Limb (tissue), 2 donors: ENCODE data around the gene PEAK1.
A peak's percentile ranks its signal among the peaks of the same experiment; 100 is the strongest.
"Not testable (repeated sequence)": the region's sequence is repeated elsewhere in the genome, so short reads cannot be mapped to it uniquely, and the experiment has no call there.

Experiments used
- DNase-seq, 2 donors: peaks; one replicate each; pipeline ENCODE4 v3.0.0-alpha.2; 2016; ENCODE audit errors: extremely low spot score in 2 of 2

PEAK1 gene

GRCh38 chr15:77239882-77240608, 179.9 kb downstream of the PEAK1 start:
- peak in 1 of 2 donors; percentile 32 for DNase-seq

GRCh38 chr15:77235566-77235965, 184.3 kb downstream of the PEAK1 start:
- DNase-seq = no peak

GRCh38 chr15:77228828-77229227, 191.1 kb downstream of the PEAK1 start:
- DNase-seq = no peak

- no peak for DNase-seq
Measured at GRCh38 chr15:77226652-77227051, 193.3 kb downstream of the PEAK1 start.

GRCh38 chr15:77225646-77226045, 194.3 kb downstream of the PEAK1 start:
- no peak for DNase-seq

DNA sequence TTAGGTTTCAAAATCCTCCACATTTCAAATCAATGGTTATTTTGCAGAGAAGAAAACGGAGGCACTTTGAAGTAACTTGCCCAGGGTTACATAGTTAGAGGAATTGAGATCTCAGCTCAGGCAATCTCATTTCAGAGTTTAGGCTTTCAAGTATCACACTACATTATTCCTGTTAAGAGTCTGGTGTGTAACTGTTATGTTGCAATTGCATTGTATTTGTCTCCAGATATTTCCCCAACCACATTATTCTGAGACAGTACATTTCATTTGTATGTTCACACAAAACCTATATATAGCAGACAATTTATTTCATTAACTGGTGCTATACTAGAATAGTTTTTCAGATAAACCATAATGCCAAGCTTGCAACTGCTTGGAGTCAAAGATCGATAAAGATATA, 194.8 kb downstream of the PEAK1 start:
- DNase-seq = no peak

- DNase-seq = no peak
Measured at GRCh38 chr15:77224352-77224751, 195.6 kb downstream of the PEAK1 start.

DNA sequence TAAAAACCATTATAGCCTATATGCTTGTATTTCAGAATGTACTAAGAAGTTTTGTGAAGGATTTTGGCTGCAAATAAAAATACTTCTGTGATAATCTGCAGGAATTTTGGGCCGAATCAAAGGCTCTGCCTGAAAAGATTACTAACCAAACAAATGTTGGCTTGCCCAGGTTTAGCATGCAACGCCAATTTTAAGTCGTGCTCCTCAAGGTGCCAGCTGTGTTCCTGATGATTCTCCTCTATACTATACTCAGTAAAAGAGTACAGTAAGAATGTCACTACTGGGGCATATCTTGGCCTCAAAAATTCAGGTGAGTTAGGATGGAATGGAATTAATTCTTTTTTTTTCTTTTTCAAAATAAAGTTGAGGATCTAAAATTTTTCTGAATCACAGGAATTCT, 198.2 kb downstream of the PEAK1 start:
- no peak for DNase-seq

GRCh38 chr15:77221174-77221573, 198.7 kb downstream of the PEAK1 start:
- no peak for DNase-seq

- no peak for DNase-seq
Measured at GRCh38 chr15:77219841-77220240, 200.1 kb downstream of the PEAK1 start.

GRCh38 chr15:77209221-77209620, 210.7 kb downstream of the PEAK1 start:
- DNase-seq = no peak

DNA sequence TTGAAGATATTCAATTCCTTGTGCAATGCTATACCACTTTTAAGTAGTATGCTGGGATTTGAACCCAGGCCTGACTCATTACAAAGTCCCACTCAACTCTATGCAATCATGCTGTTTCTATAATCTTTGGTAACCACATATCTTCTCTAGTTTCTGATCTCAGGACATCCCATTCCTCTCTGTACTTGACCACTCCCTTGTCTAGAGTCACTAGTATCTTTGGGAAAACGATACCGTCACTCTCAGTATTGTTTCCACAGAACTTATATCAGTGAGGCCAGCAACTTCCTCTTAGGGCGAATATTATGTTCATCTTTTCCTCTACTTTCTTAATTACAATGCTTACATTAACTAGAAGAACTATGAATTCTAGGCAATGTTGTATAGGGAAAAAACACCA, 211.7 kb downstream of the PEAK1 start:
- no peak for DNase-seq

DNA sequence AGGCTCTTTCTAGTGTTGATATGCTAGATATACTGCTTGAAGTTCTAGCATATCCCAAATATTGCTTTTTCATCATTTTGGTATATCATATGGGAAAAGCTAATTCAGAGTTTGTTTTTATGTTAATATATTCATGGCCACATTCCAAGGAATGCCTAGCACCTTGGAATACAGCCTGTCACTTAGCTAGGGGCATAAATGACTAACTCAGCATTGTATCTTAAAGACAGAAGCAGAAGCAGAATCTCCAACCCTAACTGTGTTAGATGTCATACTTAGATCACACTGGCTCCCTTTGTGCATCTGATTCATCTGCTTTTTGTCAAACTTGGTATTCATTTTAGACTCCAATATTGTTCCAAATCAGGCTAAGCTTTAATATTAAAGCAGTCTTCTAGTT, 218.2 kb downstream of the PEAK1 start:
- no peak for DNase-seq

DNA sequence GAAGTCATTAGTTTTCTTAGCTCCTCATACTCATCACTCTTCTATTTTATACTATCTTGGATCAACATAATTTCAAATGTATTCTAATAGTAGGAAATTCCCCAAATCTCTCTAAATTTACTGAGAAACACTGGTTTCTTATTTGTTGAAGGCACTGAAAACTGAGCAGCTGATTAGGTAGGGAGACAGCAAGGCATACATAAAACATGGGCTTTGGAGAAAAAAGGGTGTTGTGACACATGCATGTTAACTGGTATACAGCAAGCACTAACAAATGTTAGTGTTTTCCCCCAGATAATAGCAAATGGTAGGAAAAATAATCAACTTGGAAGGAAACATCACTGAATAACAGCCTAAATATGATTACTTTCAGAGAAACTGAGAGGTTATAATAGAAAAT, 223.5 kb downstream of the PEAK1 start:
- DNase-seq = no peak

GRCh38 chr15:77195586-77195985, 224.3 kb downstream of the PEAK1 start:
- DNase-seq = no peak

DNA sequence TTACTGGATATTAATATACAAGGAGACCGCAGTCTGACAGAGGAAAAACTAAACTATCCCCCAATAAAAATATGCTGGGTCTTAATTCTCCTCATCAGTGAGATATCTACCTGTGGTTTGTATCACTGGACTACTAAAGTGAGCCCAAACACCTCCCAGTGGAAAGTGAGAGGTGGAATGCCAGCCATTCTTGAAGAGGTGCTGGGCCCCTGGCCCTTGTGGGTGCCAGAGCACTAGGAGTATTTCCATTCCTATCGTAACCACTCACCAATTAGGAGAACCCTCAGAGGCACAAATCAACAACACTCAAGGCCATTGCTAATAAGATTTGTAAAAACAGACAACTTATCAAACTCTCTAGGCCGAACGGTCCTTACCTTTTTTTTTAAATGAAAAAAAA, 227.5 kb downstream of the PEAK1 start:
- DNase-seq = no peak

- DNase-seq = no peak
Measured at GRCh38 chr15:77191230-77191834, 228.6 kb downstream of the PEAK1 start.

DNA sequence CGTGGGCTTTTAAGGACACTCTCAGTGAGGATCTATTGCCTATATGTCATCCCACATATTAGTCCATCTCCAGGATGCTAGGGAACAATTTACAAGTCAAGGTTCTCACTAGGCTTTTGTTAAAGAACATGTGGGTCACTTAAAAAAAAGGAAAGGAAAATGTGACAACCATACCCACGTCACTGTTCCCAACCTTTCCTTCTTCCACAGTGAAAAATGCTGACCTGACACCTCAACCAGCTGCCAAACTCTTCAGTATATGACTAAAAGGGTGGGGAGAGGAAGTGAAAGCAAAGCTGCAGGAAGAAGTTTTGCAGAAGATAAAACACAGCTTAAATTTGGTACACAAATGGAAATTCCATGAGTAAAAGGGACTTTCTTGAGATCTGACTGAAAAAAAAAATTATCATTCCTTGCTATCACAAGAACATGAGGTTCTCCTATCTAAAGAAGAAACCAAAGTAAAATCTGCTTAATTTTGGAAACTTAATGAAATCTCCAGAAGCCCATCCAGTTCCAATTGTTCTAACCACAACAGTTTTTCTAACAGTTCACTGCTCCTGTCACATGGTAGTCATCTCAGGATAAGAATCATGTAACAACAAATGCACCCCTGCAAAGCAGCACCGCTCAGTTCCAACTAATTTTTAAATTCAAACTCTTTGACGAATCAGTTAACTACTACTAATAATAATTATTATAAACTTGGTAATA, 232.0 kb downstream of the PEAK1 start:
- no peak for DNase-seq

DNA sequence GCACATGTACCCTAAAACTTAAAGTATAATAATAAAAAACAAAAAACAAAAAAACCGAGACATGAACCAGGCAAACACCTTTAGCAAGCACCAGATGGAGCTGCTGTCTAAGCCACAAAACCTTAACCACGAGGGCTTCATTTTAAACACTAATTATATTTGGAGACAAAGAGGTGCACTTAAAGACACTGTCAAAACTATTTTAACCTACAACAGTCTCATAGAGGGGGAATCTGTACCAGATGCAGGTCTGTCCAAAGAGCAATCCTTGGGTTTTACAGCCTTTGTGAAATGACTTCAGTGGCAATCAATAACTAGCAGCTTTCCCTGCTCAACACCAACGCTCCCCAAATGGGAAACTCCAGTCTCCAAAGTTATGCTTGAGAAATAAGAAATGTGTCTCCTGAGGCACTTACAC, 233.3 kb downstream of the PEAK1 start:
- peak in 1 of 2 donors; percentile 54 for DNase-seq

GRCh38 chr15:77185242-77185785, 234.6 kb downstream of the PEAK1 start:
- DNase-seq = no peak

DNA sequence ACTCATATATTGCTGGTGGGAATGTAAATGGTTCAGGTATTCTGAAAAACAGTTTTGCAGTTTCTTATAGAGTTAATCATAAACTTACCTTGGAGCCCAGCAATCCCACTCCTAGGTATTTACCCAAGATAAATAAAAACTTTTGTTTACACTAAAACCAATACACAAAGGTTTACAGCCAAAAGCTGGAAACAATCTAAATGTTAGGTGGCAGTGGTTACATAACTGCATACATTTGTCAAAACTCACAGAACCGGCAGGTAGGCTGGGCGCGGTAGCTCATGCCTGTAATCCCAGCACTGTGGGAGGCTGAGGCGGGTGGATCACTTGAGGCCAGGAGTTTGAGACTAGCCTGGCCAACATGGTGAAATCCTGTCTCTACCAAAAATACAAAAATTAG, 235.6 kb downstream of the PEAK1 start:
- DNase-seq = not testable (repeated sequence)

DNA sequence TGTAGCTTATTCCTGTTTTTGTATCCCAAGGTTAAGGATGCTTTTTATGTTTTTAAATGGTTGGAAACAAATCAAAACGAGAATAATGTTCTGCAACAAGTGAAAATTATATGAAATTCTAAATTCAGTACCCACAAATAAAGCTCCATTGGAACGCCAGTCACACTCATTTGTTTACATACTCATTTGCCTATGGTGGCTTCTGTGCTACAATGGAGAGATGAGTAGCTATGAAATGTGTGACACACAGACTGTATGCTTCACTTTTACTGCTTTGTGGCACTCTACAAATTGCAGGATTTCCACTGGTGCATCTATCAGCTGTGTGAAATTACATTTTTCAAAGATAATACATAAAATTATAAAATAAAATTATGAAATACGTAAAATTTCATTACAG, 236.8 kb downstream of the PEAK1 start:
- no peak for DNase-seq
